Muscle of leg (tissue), 11 donors: ENCODE data around the gene CUTA. TPM values are rescaled to one million over a fixed set of nuclear protein-coding genes. Genes with fewer than 3 reads are reported as not detected.
A peak's percentile ranks its signal among the peaks of the same experiment; 100 is the strongest.

ENCODE experiments used
- DNase-seq: peaks from one replicate; pipeline ENCODE4 v3.0.0; 2013
- H3K27ac ChIP-seq: one replicate; pipeline ENCODE4 v1.5.1; 2013; ENCODE audit warnings: mild to moderate bottlenecking, low read length, control low read depth
- H3K27me3 ChIP-seq: one replicate; pipeline ENCODE4 v1.6.1; 2013; ENCODE audit warnings: low read length; ENCODE audit not compliant: control insufficient read depth, insufficient read depth
- H3K36me3 ChIP-seq: one replicate; pipeline ENCODE4 v1.6.1; 2013; ENCODE audit warnings: low read length; ENCODE audit not compliant: control insufficient read depth, insufficient read depth
- H3K4me1 ChIP-seq: one replicate; pipeline ENCODE4 v1.6.1; 2013; ENCODE audit warnings: low read length; ENCODE audit not compliant: control insufficient read depth, insufficient read depth
- H3K4me3 ChIP-seq: one replicate; pipeline ENCODE4 v1.5.1; 2013; ENCODE audit warnings: low read length, control low read depth
- H3K9me3 ChIP-seq: replicated peaks from 2 replicates; pipeline ENCODE4 v1.6.1; 2013; ENCODE audit warnings: low read depth, low read length; ENCODE audit not compliant: control insufficient read depth
- WGBS: methylation state at CpG from one replicate; pipeline ENCODE4 v1.1.5; 2013; ENCODE audit warnings: missing lambda C conversion rate; ENCODE audit not compliant: insufficient coverage; 5-methylcytosine and 5-hydroxymethylcytosine counted together
- polyA plus RNA-seq, 8 donors: library from polyadenylated mRNA; unstranded; fragments of 120-200 nt; gene quantifications; one replicate each; pipeline versions ENCODE4 v1.2.1 to v1.2.3, GENCODE V29; 2013; ENCODE audit warnings: inconsistent platforms in 1 of 8, low replicate concordance in 1 of 8; ENCODE audit not compliant: insufficient read length in 8 of 8, insufficient read depth in 1 of 8
- total RNA-seq: library from RNA; stranded (reverse); fragments of 120-200 nt; gene quantifications from one replicate; pipeline ENCODE4 v1.2.4, GENCODE V29; 2013

Gene CUTA
- total and polyA plus RNA-seq, 9 donors = 103 to 161 (median 141) TPM

DNA sequence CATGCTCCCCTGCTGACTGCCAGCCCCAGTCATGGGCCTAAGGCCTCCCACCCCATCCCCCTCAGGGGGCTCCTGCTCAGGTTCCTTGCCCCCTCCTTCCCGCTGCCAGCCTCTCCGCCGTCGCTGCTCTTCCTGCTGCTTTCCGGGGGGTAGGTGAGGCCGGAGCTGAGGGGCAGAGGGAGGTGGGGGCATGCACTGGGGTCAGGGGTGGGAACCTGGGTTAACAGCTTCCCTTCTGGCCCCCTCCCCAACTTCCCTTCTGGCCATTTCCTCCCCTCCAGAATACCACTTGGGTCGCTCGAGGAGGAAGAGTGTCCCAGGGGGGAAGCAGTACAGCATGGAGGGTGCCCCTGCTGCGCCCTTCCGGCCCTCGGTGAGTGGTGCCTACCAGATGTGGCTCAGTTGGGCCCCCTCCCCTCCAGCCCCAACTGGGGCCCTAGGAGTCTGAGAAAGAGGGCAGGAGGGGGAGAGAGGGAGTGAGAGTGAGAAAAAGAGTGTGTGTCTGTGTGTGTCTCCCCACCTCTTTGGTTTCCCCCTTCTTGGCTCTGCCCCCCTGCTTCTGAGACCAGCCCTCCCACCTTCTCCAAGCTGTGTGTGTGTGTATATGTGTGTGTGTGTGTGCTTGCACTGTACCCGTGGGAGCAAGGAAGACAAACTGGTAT is 14.1 kb upstream of the CUTA start:
- Histone ChIP-seq H3K27me3 (no peaks in the 10 kb centered on the region), H3K36me3 (peaks cover 29% of the 10 kb centered on the region), H3K4me1 (peaks cover 57% of the 10 kb centered on the region), H3K9me3 (no peaks in the 10 kb centered on the region), H3K4me3 (no peak overlapping the region), H3K27ac (no peak overlapping the region)
- DNase-seq = no peak
- WGBS = no CpG with 5 or more reads among the region's 12 CpGs

DNA sequence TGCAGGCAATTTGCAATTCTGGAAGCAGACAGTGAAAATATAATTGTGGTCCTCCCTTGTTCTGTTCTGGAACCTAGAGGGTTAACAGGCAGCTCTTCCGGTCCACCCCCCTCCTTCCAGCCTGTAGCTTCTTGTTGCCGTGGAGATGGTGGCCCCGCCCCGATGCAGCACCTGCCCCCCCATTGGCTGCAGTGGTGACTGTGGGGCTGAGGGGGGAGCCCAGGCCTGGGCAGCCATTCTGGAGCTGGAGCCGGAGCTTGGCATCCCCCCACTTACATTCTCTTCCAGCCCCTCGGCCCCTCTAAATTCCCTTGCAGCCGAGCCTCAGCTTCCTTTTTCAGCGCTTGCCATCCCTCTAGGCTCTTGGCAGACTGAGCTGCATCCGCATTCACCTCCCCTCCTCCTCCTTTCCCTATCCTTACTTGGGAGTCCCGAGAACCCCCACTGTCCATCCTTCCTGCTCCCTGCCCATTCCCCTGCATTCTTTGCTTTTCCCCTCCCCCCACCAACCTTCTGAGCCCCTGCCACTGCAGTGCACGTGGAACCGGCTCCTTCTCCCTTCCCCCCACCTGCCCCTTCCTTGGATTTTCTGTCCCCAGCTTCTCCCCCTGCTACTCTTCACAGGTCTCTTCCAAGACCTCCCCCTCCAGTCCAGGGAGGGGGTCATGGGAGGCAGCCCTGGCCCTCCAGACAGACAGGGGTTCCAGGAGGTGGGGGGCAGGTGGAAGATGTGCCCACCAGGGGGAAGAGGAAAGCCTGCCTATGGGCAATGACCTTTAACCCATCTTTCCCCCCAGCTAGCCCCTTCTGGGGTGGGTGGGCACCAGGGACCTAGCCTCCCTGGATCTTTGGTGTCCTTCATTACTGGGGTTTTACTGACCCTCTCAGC is 13.3 kb upstream of the CUTA start:
- peak; percentile 78 for DNase-seq
- peak overlapping the region; percentile 3 for H3K27ac ChIP-seq
- peaks cover 22% of the 10 kb centered on the region for H3K36me3 ChIP-seq
- no peak overlapping the region for H3K4me3 ChIP-seq
- under 1% methylated on average over 8 of the region's 12 CpGs for WGBS
- H3K27me3 ChIP-seq = no peaks in the 10 kb centered on the region
- no peaks in the 10 kb centered on the region for H3K9me3 ChIP-seq
- peaks cover 64% of the 10 kb centered on the region for H3K4me1 ChIP-seq

DNA sequence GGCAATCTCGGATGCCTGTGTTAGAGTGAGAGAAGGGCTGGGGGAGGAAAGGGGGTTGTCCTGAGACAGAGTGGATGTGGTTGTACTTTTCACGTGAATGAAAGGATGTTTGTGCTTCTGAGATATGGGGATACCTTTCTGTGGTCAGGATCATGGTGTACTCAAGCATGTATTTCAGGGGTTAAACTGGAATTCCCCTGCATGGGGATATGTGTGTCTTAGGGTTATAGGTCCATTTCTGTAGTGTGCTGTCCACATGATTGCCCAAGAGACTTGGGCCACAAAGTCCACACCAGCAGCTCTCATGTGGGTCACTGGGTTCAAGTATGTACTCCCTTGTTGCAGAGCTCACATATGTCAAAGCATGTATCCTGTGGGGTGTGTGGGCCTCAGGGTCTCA is 12.4 kb upstream of the CUTA start:
- Histone ChIP-seq H3K27ac (no peak overlapping the region), H3K4me3 (no peak overlapping the region), H3K9me3 (no peaks in the 10 kb centered on the region), H3K36me3 (peaks cover 14% of the 10 kb centered on the region), H3K27me3 (no peaks in the 10 kb centered on the region), H3K4me1 (peaks cover 68% of the 10 kb centered on the region)
- 33% methylated on average over 1 of the region's 2 CpGs for WGBS
- no peak for DNase-seq

DNA sequence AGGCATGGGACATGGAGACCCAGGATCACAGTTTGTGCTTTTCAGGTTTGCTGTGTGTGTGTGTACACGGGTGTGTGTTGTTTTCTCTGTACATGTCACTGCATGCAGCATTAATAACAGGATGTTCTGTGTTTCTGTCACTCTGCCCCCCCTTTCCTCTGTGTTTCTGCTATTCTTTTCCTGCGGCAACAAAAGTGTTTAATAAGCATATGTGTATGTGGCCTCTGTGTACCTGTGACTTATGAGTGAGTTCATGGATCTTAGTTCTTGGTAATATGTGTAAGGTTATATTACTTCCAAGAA is 11.8 kb upstream of the CUTA start:
- peaks cover 9% of the 10 kb centered on the region for H3K36me3 ChIP-seq
- no CpG with 5 or more reads among the region's 2 CpGs for WGBS
- no peaks in the 10 kb centered on the region for H3K27me3 ChIP-seq
- peaks cover 73% of the 10 kb centered on the region for H3K4me1 ChIP-seq
- DNase-seq = no peak
- no peak overlapping the region for H3K27ac ChIP-seq
- no peak overlapping the region for H3K4me3 ChIP-seq
- H3K9me3 ChIP-seq = no peaks in the 10 kb centered on the region

DNA sequence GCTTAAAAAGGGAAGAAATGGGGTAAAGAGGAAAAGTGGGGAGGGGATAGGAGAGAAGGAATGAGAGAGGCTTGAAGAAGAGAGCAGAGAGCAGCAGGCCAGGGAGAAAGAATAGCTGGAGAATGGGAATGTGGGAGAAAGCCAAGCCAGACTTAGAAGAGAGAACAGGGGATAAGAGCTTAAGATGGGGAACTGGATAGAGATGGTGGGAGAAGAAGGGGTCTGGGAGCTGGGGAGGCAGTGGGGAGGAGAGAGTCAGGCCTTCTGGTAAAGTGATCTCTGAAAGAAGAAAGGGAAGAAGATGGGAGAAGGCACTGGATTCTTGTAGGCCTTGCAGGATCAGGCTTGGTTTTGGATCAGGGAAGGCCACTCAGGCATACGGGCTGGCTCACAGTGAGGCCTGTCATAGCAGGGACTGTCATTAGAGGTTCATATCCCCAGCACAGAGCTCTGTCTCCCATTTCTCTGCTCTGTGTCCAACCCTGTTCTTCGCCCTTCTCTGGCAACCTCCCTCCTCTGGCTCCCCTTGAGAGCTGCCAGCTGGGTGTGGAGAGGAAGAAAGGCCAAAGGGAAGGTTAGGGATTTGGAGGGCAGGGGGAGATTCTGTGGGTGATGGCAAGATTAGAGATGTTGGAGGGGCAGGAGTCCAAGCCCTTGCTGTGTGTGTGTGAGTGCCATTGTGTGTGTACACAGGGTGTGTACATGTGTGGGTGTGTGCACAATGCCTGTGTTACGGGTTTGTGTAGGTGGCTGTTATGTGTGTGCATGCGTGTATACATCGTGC is 11.3 kb upstream of the CUTA start:
- peaks cover 6% of the 10 kb centered on the region for H3K36me3 ChIP-seq
- H3K4me3 ChIP-seq = no peak overlapping the region
- H3K27ac ChIP-seq = peak overlapping the region; percentile 35
- H3K27me3 ChIP-seq = no peaks in the 10 kb centered on the region
- H3K9me3 ChIP-seq = no peaks in the 10 kb centered on the region
- 50% methylated on average over 1 of the region's 5 CpGs for WGBS
- peaks cover 78% of the 10 kb centered on the region for H3K4me1 ChIP-seq
- DNase-seq = no peak

DNA sequence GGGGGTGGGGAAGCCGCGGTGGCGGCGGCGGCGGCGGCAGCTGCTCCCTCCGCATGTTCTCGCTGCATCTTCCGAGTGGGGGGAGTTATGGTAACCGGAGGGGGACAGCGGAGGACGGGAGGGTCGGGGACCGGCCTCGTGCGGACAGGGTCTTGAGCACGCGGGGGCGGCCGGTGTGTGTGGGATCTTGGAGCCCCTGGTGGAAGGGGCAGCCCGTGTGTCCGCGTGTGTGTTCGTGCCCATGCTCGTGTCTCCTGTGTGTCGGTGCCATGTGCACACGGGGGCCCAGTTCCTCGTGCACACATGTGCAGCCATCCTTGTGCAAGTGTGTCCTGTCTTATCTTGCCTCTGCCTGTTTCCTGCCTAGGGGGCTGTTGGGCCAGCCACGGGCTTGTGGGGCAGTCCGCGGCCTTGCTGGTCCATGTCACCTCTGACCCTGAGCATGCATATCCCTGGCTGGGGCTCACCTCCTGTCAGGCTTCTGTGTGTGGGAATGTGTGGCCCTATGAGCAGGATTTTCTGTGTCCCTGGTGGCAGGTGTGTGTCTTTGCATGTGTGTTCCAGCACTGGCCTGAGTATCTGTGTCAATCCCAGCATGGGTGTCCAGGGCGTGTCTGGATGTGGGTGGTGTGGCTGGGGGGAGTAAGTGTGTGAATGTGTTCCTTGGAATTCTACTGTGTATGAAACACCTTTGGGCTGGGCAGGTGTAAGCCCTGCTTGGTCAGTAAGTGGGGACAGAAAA is 10.5 kb upstream of the CUTA start:
- Histone ChIP-seq H3K27me3 (no peaks in the 10 kb centered on the region), H3K4me3 (peak overlapping the region; percentile 37), H3K4me1 (peaks cover 72% of the 10 kb centered on the region), H3K36me3 (peaks cover 6% of the 10 kb centered on the region), H3K27ac (peak overlapping the region; percentile 31), H3K9me3 (no peaks in the 10 kb centered on the region)
- 6% methylated on average over 22 of the region's 33 CpGs for WGBS
- no peak for DNase-seq

DNA sequence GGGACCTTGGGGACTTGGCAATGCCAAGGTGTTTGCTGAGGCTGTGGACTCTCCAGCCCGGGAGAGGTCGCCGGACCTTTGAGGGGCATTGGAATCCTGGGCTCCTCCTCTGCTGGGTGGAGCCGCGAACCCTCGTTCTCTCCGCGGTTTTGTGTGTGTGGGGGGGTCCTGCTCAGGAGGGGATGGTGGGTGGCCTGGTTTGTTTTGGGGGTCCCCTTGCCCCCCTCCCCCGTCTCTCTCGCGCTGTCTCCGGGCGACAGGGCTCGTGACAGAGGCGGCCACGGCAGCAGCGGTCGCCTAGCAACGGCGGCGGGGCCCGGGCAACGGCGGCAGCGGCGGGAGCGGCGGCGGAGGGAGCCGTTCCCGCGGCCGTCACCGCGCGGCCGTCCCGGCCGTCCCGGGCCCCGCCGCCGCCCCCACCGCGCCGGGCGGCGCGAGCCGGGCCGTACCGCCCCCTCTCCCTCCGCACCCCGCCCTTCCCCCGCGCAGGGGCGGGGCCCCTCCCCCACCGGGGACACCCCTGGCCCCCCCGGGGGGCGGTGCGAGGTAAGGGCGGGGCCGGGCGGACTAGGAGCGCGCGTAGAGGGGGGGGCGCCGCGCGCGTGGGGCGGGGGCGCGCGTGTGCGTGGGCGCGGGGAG is 9.8 kb upstream of the CUTA start:
- Histone ChIP-seq H3K27ac (peak overlapping the region; percentile 96), H3K27me3 (no peaks in the 10 kb centered on the region), H3K36me3 (peaks cover 2% of the 10 kb centered on the region), H3K4me1 (peaks cover 65% of the 10 kb centered on the region), H3K4me3 (peak overlapping the region; percentile 61), H3K9me3 (no peaks in the 10 kb centered on the region)
- under 1% methylated on average over 26 of the region's 79 CpGs for WGBS
- peak; percentile 56 for DNase-seq

DNA sequence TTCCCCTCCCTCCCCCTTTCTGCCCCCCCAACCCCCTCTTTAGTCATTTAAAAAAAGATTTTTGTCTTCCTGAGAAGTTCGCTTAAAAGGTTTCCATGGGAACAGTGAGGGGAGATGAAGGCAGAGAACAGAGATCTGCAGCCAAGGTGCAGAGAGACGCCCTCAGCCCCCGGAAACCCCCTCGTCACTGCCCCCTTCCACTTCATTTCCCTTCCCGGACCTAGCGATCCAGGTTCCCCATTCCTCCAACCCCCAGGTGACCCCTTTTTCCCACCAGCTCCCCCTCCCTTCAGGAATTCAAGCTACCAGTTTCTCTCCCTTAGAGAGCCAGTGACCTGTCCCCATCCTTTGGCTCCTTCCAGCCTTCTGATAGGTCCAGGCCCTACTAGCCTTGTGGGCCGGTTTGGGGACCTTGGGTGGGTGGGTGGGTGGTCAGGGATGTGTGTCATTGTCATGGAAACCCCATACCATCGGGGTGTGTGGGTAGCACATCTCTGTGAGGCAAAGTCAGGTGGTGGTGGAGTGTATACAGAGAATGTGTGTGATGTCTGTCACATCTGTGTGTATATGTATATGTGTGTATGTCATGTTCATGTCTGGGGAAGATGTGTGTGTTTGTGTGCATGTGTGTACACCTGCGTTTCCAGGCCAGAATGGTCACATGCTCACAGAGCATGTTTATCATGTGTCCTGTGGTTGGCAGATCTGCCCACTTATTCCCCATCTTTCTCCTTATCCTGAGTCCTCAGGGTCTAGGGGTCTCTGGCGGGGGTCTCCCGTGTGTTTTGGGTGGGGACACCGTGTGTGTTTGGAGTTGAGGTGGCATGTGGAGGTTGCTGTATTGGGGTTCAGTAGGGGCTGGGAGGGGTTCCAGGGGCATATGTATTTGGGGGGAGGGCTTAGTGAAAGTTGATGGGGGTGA is 8.9 kb upstream of the CUTA start:
- no peaks in the 10 kb centered on the region for H3K9me3 ChIP-seq
- no peaks in the 10 kb centered on the region for H3K36me3 ChIP-seq
- peak overlapping the region; percentile 61 for H3K4me3 ChIP-seq
- peak; percentile 54 for DNase-seq
- peaks cover 59% of the 10 kb centered on the region for H3K4me1 ChIP-seq
- WGBS = 13% methylated on average over 6 of the region's 12 CpGs
- peak overlapping the region; percentile 96 for H3K27ac ChIP-seq
- no peaks in the 10 kb centered on the region for H3K27me3 ChIP-seq
